BLaER1 (cell line): ENCODE measurements around the gene CTRL.
"Not testable (repeated sequence)": the region's sequence is repeated elsewhere in the genome, so short reads cannot be mapped to it uniquely, and the experiment has no call there.

Source experiments
- H3K27ac ChIP-seq: shearing (Covaris generic); formaldehyde crosslinking; 2 replicates; pipeline ENCODE4 v1.8.1; 2022
- H3K27me3 ChIP-seq: shearing (Covaris generic); formaldehyde crosslinking; 2 replicates; pipeline ENCODE4 v1.8.1; 2022
- H3K36me3 ChIP-seq: shearing (Covaris generic); formaldehyde crosslinking; 2 replicates; pipeline ENCODE4 v1.8.1; 2022
- H3K4me1 ChIP-seq: shearing (Covaris generic); formaldehyde crosslinking; 2 replicates; pipeline ENCODE4 v1.8.1; 2022
- H3K4me2 ChIP-seq: shearing (Covaris generic); formaldehyde crosslinking; 2 replicates; pipeline ENCODE4 v1.8.1; 2022
- H3K4me3 ChIP-seq: shearing (Covaris generic); formaldehyde crosslinking; 2 replicates; pipeline ENCODE4 v1.8.1; 2022
- H3K9ac ChIP-seq: shearing (Covaris generic); formaldehyde crosslinking; 2 replicates; pipeline ENCODE4 v1.8.1; 2022
- H3K9me3 ChIP-seq: shearing (Covaris generic); formaldehyde crosslinking; 2 replicates; pipeline ENCODE4 v1.8.1; 2022
- H4K20me1 ChIP-seq: shearing (Covaris generic); formaldehyde crosslinking; 2 replicates; pipeline ENCODE4 v1.8.1; 2022
- Cebpa-rat ChIP-seq: shearing (Covaris generic); IDR thresholded peaks from 2 replicates; pipeline ENCODE4 v1.8.1; 2022

CTRL gene

GRCh38 chr16:67917140-67917851 lies 14.4 kb downstream of the CTRL start:
- H3K9ac ChIP-seq = peak overlapping the region; percentile 35; the same call in 1 of the 2 replicates
- peaks cover 69% of the 10 kb centered on the region for H3K36me3 ChIP-seq
- H3K27me3 ChIP-seq = no peaks in the 10 kb centered on the region
- no peak overlapping the region for H3K4me3 ChIP-seq
- H3K9me3 ChIP-seq = no peaks in the 10 kb centered on the region
- peaks cover 42% of the 10 kb centered on the region for H3K4me1 ChIP-seq
- TF ChIP-seq Cebpa-rat = no peak
- no peak overlapping the region for H3K27ac ChIP-seq
- no peak overlapping the region for H3K4me2 ChIP-seq
- peaks cover 85% of the 10 kb centered on the region for H4K20me1 ChIP-seq

- Histone ChIP-seq H3K4me1 (peaks cover 32% of the 10 kb centered on the region), H4K20me1 (peaks cover 85% of the 10 kb centered on the region), H3K9me3 (no peaks in the 10 kb centered on the region), H3K9ac (no peak overlapping the region), H3K4me3 (no peak overlapping the region), H3K4me2 (no peak overlapping the region), H3K27me3 (no peaks in the 10 kb centered on the region), H3K36me3 (peaks cover 78% of the 10 kb centered on the region), H3K27ac (no peak overlapping the region)
- no peak for TF ChIP-seq Cebpa-rat
These were observed 15.6 kb downstream of the CTRL start for GRCh38 chr16:67915831-67916723.

GRCh38 chr16:67915496-67915769 lies 16.2 kb downstream of the CTRL start:
- not testable (repeated sequence) for H3K9ac ChIP-seq, H3K27me3 ChIP-seq, H3K27ac ChIP-seq, H3K9me3 ChIP-seq, H3K4me2 ChIP-seq, H3K4me3 ChIP-seq
- Histone ChIP-seq H3K36me3 (peaks cover 84% of the 10 kb centered on the region), H3K4me1 (peaks cover 32% of the 10 kb centered on the region), H4K20me1 (peaks cover 85% of the 10 kb centered on the region)

DNA sequence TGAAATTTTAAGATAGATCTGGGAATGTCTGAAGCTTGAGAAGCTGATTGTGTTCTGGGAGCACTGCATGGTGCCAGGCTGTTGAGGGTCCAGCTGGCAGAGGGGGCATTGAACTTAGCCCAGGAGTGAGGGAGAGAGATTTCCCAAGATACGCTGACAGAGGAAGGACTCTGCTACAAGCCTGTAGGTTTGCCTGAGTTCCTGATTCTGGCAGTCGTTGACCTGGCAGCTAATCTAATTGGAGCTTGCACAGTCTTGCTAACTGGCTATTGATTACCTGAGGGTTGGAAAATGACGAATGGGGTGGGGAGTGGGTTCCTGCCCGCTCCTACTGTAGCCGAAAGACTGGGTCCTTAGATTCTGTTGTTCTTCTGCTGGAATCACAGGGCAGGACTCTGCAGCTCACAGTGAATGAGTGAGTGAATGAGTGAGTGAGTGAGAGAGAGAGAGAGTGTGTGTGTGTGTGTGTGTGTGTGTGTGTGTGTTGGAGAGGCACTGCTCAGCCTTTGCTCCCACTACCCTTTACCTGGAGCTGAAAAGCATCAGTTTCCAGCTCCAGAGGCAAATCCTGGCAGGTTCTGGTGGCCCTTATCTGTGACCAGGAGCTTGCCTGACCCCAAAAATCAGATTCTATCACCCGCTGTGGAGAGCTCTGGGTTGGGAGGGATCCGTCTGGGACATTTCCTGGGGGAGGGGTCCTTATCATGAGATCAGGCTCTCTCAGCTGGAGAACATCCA lies 16.7 kb downstream of the CTRL start:
- Histone ChIP-seq H3K4me2 (no peak overlapping the region), H3K9me3 (no peaks in the 10 kb centered on the region), H3K36me3 (peaks cover 86% of the 10 kb centered on the region), H3K9ac (no peak overlapping the region), H4K20me1 (peaks cover 85% of the 10 kb centered on the region), H3K4me3 (no peak overlapping the region), H3K27me3 (no peaks in the 10 kb centered on the region), H3K27ac (no peak overlapping the region), H3K4me1 (peaks cover 32% of the 10 kb centered on the region)
- TF ChIP-seq Cebpa-rat = no peak

- Histone ChIP-seq H3K27ac (no peak overlapping the region), H3K4me3 (no peak overlapping the region), H3K4me2 (peak overlapping the region; percentile 29), H3K4me1 (peaks cover 21% of the 10 kb centered on the region), H4K20me1 (peaks cover 63% of the 10 kb centered on the region), H3K9ac (peak overlapping the region; percentile 30; the same call in 1 of the 2 replicates), H3K9me3 (no peaks in the 10 kb centered on the region), H3K36me3 (peaks cover 70% of the 10 kb centered on the region), H3K27me3 (no peaks in the 10 kb centered on the region)
- TF ChIP-seq Cebpa-rat = no peak
These were observed 21.5 kb downstream of the CTRL start for GRCh38 chr16:67910158-67910557.

DNA sequence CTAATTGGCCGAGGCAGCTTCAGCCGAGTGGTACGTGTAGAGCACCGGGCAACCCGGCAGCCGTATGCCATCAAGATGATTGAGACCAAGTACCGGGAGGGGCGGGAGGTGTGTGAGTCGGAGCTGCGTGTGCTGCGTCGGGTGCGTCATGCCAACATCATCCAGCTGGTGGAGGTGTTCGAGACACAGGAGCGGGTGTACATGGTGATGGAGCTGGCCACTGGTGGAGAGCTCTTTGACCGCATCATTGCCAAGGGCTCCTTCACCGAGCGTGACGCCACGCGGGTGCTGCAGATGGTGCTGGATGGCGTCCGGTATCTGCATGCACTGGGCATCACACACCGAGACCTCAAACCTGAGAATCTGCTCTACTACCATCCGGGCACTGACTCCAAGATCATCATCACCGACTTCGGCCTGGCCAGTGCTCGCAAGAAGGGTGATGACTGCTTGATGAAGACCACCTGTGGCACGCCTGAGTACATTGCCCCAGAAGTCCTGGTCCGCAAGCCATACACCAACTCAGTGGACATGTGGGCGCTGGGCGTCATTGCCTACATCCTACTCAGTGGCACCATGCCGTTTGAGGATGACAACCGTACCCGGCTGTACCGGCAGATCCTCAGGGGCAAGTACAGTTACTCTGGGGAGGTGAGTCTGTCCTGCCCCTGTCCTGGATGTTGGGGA lies 22.5 kb downstream of the CTRL start:
- peak overlapping the region; percentile 29; the same call in 1 of the 2 replicates for H3K4me2 ChIP-seq
- no peak overlapping the region for H3K4me3 ChIP-seq
- no peak for TF ChIP-seq Cebpa-rat
- H3K27ac ChIP-seq = no peak overlapping the region
- H3K27me3 ChIP-seq = no peaks in the 10 kb centered on the region
- peaks cover 54% of the 10 kb centered on the region for H4K20me1 ChIP-seq
- H3K4me1 ChIP-seq = peaks cover 21% of the 10 kb centered on the region
- no peaks in the 10 kb centered on the region for H3K9me3 ChIP-seq
- H3K9ac ChIP-seq = peak overlapping the region; percentile 30; the same call in 1 of the 2 replicates
- peaks cover 65% of the 10 kb centered on the region for H3K36me3 ChIP-seq

- peaks cover 72% of the 10 kb centered on the region for H3K36me3 ChIP-seq
- H3K9me3 ChIP-seq = no peaks in the 10 kb centered on the region
- peaks cover 65% of the 10 kb centered on the region for H4K20me1 ChIP-seq
- H3K4me2 ChIP-seq = no peak overlapping the region
- no peaks in the 10 kb centered on the region for H3K27me3 ChIP-seq
- H3K27ac ChIP-seq = no peak overlapping the region
- TF ChIP-seq Cebpa-rat = no peak
- H3K9ac ChIP-seq = no peak overlapping the region
- H3K4me1 ChIP-seq = peaks cover 21% of the 10 kb centered on the region
- no peak overlapping the region for H3K4me3 ChIP-seq
These were observed 24.1 kb downstream of the CTRL start for GRCh38 chr16:67907397-67908180.

DNA sequence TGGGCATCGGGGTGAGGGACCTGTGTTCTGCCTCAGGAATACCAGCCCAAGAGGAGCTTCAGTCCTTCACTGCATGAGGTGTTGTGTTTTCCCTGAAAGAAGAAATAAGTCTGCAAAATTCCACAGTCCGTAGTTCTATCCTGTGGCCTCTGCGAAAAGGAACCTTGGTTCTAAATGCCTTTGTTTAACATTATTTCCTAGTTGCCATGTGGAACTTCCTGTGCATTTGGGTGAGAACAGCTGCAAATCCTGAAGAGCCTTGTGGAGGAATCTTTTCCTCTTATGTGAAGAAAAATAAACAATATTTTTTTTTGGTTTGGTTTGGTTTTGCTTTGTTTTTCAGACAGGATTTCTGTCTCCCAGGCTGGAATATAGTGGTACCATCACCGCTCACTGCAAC lies 28.8 kb downstream of the CTRL start:
- Histone ChIP-seq H3K36me3 (peaks cover 53% of the 10 kb centered on the region), H3K4me3 (no peak overlapping the region), H3K4me2 (no peak overlapping the region), H3K9me3 (no peaks in the 10 kb centered on the region), H3K9ac (no peak overlapping the region), H3K27ac (no peak overlapping the region), H3K27me3 (no peaks in the 10 kb centered on the region), H3K4me1 (no peaks in the 10 kb centered on the region), H4K20me1 (peaks cover 68% of the 10 kb centered on the region)
- no peak for TF ChIP-seq Cebpa-rat

DNA sequence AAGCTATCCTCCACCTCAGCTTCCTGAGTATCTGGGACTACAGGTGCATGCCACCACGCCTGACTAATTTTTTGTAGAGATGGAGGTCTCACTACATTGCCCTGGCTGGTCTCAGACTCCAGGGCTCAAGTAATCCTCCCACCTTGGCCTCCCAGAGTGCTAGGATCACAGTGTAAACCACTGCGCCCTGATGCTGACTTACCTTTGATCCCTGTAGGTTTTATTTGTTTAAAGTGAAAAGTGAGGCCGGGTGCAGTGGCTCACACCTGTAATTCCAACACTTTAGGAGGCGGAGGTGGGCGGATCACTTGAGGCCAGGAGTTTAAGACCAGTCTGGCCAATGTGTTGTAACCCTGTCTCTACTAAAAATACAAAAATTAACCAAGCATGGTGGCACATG lies 29.9 kb downstream of the CTRL start:
- TF ChIP-seq Cebpa-rat = no peak
- Histone ChIP-seq H3K9me3 (no peaks in the 10 kb centered on the region), H3K36me3 (peaks cover 59% of the 10 kb centered on the region), H4K20me1 (peaks cover 79% of the 10 kb centered on the region), H3K27me3 (no peaks in the 10 kb centered on the region), H3K27ac (no peak overlapping the region), H3K4me3 (no peak overlapping the region), H3K4me2 (no peak overlapping the region), H3K4me1 (no peaks in the 10 kb centered on the region), H3K9ac (no peak overlapping the region)
